DND-41 (cell line): ENCODE data around the gene CHCHD3.

Experiments
- CTCF ChIP-seq: IDR thresholded peaks from 2 replicates; pipeline ENCODE4 v1.5.1; 2012; ENCODE audit warnings: borderline replicate concordance, low read length, moderate library complexity, mild to moderate bottlenecking; ENCODE audit not compliant: poor library complexity, severe bottlenecking; ENCODE audit errors: extremely low read depth
- EZH2 ChIP-seq: IDR thresholded peaks from 3 replicates; pipeline ENCODE4 v1.6.1; 2012; ENCODE audit warnings: borderline replicate concordance, low read depth, mild to moderate bottlenecking, moderate library complexity, low read length, inconsistent platforms; ENCODE audit not compliant: severe bottlenecking

DNA sequence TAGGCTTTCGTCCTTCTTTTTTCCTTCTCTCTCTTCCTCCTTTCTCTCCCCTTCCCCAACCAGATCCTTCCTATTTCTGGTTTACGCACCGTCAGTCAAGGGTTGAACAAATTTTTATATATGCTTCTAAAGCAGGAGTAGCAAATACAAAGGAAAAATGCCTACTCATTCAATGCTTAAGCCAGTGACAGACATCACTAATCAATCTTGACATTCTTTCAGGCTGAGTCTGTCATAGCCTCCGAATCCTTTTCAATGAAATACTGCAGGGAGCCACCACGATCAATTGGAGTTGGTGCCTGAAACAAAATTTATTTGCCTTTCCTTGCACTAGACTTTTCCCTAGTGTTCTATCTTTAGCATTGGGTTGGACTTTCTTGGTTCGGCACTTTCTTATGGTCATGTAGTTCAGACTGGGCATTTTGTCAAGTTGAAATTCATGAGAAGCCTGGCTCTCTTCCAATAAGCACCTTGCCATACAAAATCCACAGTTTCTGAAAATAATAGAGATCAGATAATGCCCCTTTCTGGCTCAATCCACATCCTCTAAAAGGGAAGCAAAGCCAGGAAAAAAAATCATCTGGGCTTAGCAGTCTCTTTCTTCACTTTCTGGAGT is 266.1 kb downstream of the CHCHD3 start:
- TF ChIP-seq CTCF = no peak
- TF ChIP-seq EZH2 = no peak
